PC-9 (cell line): ENCODE results near the gene PP2D1.

Experiments
- CTCF ChIP-seq: fragments of 200-600 bp; sonication (generic); conservative IDR thresholded peaks from 2 replicates; pipeline ENCODE4 v1.6.1; 2017; ENCODE audit warnings: mixed run types, antibody characterized with exemption, mild to moderate bottlenecking, moderate library complexity
- EZH2 ChIP-seq: fragments of 200-600 bp; sonication (generic); IDR thresholded peaks from 2 replicates; pipeline ENCODE4 v1.8.0; 2017; ENCODE audit warnings: antibody characterized with exemption, low read depth

GRCh38 chr3:19961960-19962359 lies 50.1 kb downstream of the PP2D1 start:
- TF ChIP-seq CTCF: no peak
- no peak for TF ChIP-seq EZH2
